ENCODE measurements around the gene ADGRA1.

Gene ADGRA1

DNA sequence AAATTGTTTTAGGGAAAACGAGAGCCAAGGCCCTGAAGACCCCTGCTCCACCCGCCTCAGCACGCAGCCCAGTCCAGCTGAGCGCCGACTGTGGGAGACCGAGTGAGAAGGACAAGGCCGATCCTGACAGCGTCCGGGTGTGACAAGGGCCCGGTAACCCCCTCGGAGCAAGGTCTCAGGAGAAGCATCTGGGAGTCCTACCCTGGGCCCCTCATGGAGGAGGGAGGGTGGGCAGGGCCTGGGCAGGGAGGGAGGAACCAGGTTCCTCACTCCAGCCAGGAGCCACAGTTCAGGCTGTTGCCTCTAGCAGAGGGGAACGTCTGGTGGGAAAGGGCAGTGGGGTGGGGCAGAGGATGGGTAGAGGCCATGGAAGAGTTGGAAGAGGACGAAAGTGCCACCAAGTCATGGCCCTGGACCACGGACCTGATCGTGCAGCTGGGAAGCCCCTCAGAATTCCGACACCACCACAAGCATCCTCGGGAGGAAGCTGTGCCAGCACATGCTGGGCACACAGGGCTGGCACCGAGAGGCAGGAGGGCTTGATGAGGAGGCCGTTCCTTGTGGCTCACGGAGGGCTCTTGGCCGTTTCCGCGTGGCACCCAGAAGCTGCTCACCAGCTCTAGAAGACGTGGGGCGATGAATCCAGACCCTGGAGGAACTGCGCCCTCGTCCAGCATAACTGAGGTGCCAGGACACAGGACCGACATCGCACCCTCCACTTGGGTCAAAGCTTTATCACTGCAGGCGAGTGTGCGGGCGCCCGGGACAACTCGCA lies 70.1 kb downstream of the ADGRA1 start:
- no peak for TF ChIP-seq GLIS3 (CRISPR knock-in tag; IDR thresholded peaks at IDR 0.05)
- TF ChIP-seq ISL1 (CRISPR knock-in tag; IDR thresholded peaks at IDR 0.05) = no peak
- TF ChIP-seq ZFP3 (CRISPR knock-in tag; IDR thresholded peaks at IDR 0.05) = no peak
- TF ChIP-seq CSRNP3 (CRISPR knock-in tag; IDR thresholded peaks at IDR 0.05) = no peak
- no peak for TF ChIP-seq OSR1 (CRISPR knock-in tag; IDR thresholded peaks at IDR 0.05)
- TF ChIP-seq TSHZ2 (CRISPR knock-in tag; IDR thresholded peaks at IDR 0.05) = no peak
- no peak for TF ChIP-seq ZNF565 (CRISPR knock-in tag; conservative IDR thresholded peaks at IDR 0.05; ENCODE audit: low read depth)
- no peak for TF ChIP-seq TOX (CRISPR knock-in tag; IDR thresholded peaks at IDR 0.05; ENCODE audit: borderline replicate concordance)
- no peak for TF ChIP-seq TCF4 (CRISPR knock-in tag; IDR thresholded peaks at IDR 0.05; ENCODE audit: borderline replicate concordance)
- TF ChIP-seq ZNF8 (CRISPR knock-in tag; IDR thresholded peaks at IDR 0.05) = no peak
- peak; percentile 23; the same call in 2 of the 3 replicates for ATAC-seq

- no peak for TF ChIP-seq TOX (CRISPR knock-in tag; IDR thresholded peaks at IDR 0.05; ENCODE audit: borderline replicate concordance)
- no peak for TF ChIP-seq GLIS3 (CRISPR knock-in tag; IDR thresholded peaks at IDR 0.05)
- no peak for TF ChIP-seq PPARA (CRISPR knock-in tag; IDR thresholded peaks at IDR 0.05; ENCODE audit: borderline replicate concordance)
- no peak for TF ChIP-seq ZNF70 (CRISPR knock-in tag; IDR thresholded peaks at IDR 0.05)
- no peak for TF ChIP-seq ZNF8 (CRISPR knock-in tag; IDR thresholded peaks at IDR 0.05)
- no peak for TF ChIP-seq SNAI2 (CRISPR knock-in tag; IDR thresholded peaks at IDR 0.05)
- no peak for TF ChIP-seq RARB (CRISPR knock-in tag; IDR thresholded peaks at IDR 0.05)
- TF ChIP-seq ISL1 (CRISPR knock-in tag; IDR thresholded peaks at IDR 0.05) = no peak
- no peak for TF ChIP-seq TCF4 (CRISPR knock-in tag; IDR thresholded peaks at IDR 0.05; ENCODE audit: borderline replicate concordance)
- TF ChIP-seq ESRRG (CRISPR knock-in tag; IDR thresholded peaks at IDR 0.05) = no peak
- TF ChIP-seq OSR1 (CRISPR knock-in tag; IDR thresholded peaks at IDR 0.05) = no peak
- TF ChIP-seq ZC3H10 (CRISPR knock-in tag; IDR thresholded peaks at IDR 0.05) = no peak
- TF ChIP-seq ZFP3 (CRISPR knock-in tag; IDR thresholded peaks at IDR 0.05) = no peak
- ATAC-seq = no peak
These were observed 70.7 kb downstream of the ADGRA1 start for GRCh38 chr10:133158437-133158755.

DNA sequence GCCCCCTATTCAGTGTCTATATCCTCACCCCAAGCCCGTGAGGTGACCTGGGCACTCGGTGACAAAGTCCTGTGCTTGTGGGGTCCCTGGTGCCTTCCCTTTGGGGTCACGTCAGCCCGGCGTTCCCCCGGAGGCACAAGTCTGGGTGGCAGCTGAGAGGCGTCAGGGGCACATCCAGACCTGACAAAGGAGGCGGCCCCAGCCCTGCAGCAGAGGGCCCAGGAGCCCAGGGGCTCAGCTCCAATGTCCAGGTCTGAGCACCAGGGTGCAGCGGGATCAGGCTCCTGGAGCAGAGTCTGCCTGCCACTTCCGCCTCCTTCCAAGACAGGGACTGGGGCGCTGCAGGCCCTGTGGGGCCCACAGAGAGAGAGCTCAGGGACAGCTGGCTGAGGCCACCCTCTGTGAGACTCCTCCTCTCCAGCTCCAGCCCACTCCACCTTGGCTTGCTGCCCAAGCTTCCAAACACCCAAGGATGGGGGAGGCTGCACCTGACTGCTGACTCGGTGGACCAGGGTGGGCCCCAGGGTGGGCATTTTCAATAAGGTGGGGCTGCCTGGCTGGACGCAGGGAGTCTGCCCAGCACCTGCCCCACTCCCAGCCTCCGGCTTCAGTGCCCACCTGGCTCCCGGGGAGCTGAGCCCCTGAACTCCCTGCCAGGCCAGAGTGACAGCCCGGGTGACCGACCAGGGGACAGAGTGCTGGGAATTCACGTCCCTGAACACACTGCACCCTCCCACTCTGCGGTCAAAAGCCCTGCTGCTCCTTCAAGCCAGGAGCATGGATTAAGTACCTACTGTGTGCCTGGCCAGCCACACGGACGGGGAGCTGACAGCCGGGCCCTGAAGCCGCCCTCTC lies 71.3 kb downstream of the ADGRA1 start:
- TF ChIP-seq BACH2 (CRISPR knock-in tag; IDR thresholded peaks at IDR 0.05; ENCODE audit: borderline replicate concordance) (no peak), ZC3H10 (CRISPR knock-in tag; IDR thresholded peaks at IDR 0.05) (no peak), ZNF565 (CRISPR knock-in tag; conservative IDR thresholded peaks at IDR 0.05; ENCODE audit: low read depth) (no peak), CSDC2 (CRISPR knock-in tag; IDR thresholded peaks at IDR 0.05) (no peak), ZNF8 (CRISPR knock-in tag; IDR thresholded peaks at IDR 0.05) (no peak), TCF4 (CRISPR knock-in tag; IDR thresholded peaks at IDR 0.05; ENCODE audit: borderline replicate concordance) (no peak), ESRRG (CRISPR knock-in tag; IDR thresholded peaks at IDR 0.05) (no peak), ZFP3 (CRISPR knock-in tag; IDR thresholded peaks at IDR 0.05) (no peak)
- ATAC-seq = peak; percentile 27

DNA sequence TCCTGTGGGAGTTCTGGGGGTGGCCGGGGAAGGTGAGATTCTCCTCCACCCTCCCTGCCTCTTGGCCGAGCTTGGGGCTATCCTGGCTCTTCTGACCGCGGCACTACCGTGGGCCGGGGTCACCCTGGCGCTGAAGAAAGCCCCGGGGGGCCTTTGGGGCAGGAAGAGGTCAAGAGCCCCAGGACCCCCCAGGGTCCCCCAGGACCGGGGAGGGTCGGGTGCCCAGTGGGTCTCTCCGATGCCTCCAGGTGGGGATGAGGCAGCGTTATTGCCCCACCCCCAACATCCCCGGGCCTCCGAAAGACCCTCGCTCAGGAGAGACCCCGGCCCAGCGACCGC lies 71.9 kb downstream of the ADGRA1 start:
- TF ChIP-seq TSHZ2 (CRISPR knock-in tag; IDR thresholded peaks at IDR 0.05) = no peak

More for the DNA sequence above, 71.9 kb downstream of the ADGRA1 start:
- no peak for ATAC-seq
